CD4-positive, CD25-positive, alpha-beta regulatory T cell (primary cell): ENCODE data around the gene CDK13. TPM values are rescaled to one million over a fixed set of nuclear protein-coding genes. Genes with fewer than 3 reads are reported as not detected.

Experiments
- ATAC-seq, 2 donors: fragments of 150-1000 bp; cut with Tn5 transposase; one replicate each; pipeline ENCODE4 v1.10.0; 2021; ENCODE audit warnings: low read depth in 2 of 2, moderate number of reproducible peaks in 2 of 2, moderate library complexity in 1 of 2
- DNase-seq, 3 donors: peaks; one replicate each; pipeline versions ENCODE4 v3.0.0 to v3.0.0-alpha.2; 2012 to 2022; ENCODE audit warnings: mixed read lengths in 1 of 3
- H3K27ac ChIP-seq: one replicate; pipeline ENCODE4 v1.7.0; 2013; ENCODE audit warnings: mild to moderate bottlenecking, low read length; ENCODE audit not compliant: insufficient read depth, poor library complexity, severe bottlenecking
- H3K27me3 ChIP-seq: one replicate; pipeline ENCODE4 v1.7.0; 2013; ENCODE audit warnings: low read length; ENCODE audit not compliant: control insufficient read depth, insufficient read depth
- H3K36me3 ChIP-seq: one replicate; pipeline ENCODE4 v1.7.0; 2013; ENCODE audit warnings: mild to moderate bottlenecking, low read length, moderate library complexity; ENCODE audit not compliant: control insufficient read depth, insufficient read depth
- H3K4me1 ChIP-seq: 2 replicates; pipeline ENCODE4 v1.7.0; 2013; ENCODE audit warnings: mild to moderate bottlenecking, low read length; ENCODE audit not compliant: insufficient read depth, control insufficient read depth, poor library complexity, severe bottlenecking
- H3K4me3 ChIP-seq: one replicate; pipeline ENCODE4 v1.7.0; 2013; ENCODE audit warnings: low read depth, mild to moderate bottlenecking, low read length, moderate library complexity
- H3K9me3 ChIP-seq, 2 experiments: 1 replicate in 1 of 2; 2 replicates in 1 of 2; pipeline ENCODE4 v1.7.0; 2013; ENCODE audit warnings: low read length in 2 of 2, mild to moderate bottlenecking in 1 of 2, moderate library complexity in 1 of 2; ENCODE audit not compliant: control insufficient read depth in 2 of 2
- H3K27ac Mint-ChIP-seq, 3 donors: one replicate each; pipeline ENCODE4 v1.8.0; 2020 to 2022; ENCODE audit warnings: mild to moderate bottlenecking in 3 of 3, mixed read lengths in 3 of 3, moderate library complexity in 2 of 3
- H3K27me3 Mint-ChIP-seq: one replicate; pipeline ENCODE4 v1.8.0; 2022; ENCODE audit warnings: mild to moderate bottlenecking, mixed read lengths
- H3K36me3 Mint-ChIP-seq: one replicate; pipeline ENCODE4 v1.8.0; 2020; ENCODE audit warnings: mixed read lengths
- H3K4me1 Mint-ChIP-seq, 4 donors: one replicate each; pipeline ENCODE4 v1.8.0; 2020 to 2022; ENCODE audit warnings: mixed read lengths in 4 of 4, mild to moderate bottlenecking in 1 of 4
- H3K4me3 Mint-ChIP-seq, 4 donors: one replicate each; pipeline ENCODE4 v1.8.0; 2020 to 2022; ENCODE audit warnings: mild to moderate bottlenecking in 4 of 4, mixed read lengths in 4 of 4, moderate library complexity in 3 of 4
- H3K9me3 Mint-ChIP-seq, 7 donors: one replicate each; pipeline ENCODE4 v1.8.0; 2020 to 2022; ENCODE audit warnings: mixed read lengths in 7 of 7, mild to moderate bottlenecking in 3 of 7, moderate library complexity in 2 of 7
- polyA plus RNA-seq, 4 donors: library from polyadenylated mRNA; unstranded; fragments of 300-500 nt; fragmentation: Illumina TruSeq; gene quantifications; one replicate each; pipeline ENCODE4 v1.2.3, GENCODE V29; 2021
- total RNA-seq: library from RNA; stranded (reverse); gene quantifications from one replicate; pipeline ENCODE4 v1.2.3, GENCODE V29; 2022

Gene CDK13
- total RNA-seq (124 TPM), polyA plus RNA-seq (10 to 100 TPM; 23.7 to 34.0 (median 33.7) TPM)

DNA sequence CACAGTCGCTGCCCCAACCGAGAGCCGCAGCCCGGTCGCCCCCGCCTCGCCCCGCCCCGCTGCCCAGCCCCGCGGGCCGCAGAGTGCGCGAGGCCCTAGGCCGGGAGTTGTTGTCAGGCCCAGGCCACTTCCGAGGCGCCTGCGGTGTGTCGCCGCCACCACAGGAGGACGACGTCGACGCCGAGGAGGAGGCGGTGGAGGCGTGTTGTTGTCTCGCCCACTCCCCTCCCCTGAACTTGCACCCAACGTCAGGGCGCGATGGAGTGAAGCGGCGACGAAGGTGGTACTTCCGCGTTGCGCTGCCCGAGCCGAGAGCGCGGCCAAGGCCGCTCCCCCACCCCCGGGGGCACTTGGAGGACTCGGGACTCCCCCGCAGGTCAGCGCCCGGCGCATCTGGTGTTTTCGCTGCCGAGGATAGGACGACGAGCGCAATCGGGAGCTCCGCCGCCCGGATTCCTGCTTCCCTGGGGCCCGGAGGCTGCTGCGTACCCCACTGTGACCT, at the start of gene CDK13:
Gene CDK13, plus strand, starts transcription at position 286 of the 502 bp plus-strand sequence. CDS start 386 bp downstream, outside the sequence.
- Histone ChIP-seq H3K27ac (peak within 1 kb of the TSS; percentile 99), H3K4me1 (peaks cover 43% of the 10 kb centered on the region), H3K36me3 (no peaks in the 10 kb centered on the region), H3K27me3 (no peaks in the 10 kb centered on the region), H3K4me3 (peak within 1 kb of the TSS; percentile 83), H3K9me3 (no peaks in the 10 kb centered on the region)
- ATAC-seq = peak; percentile 50 to 52
- Mint-ChIP-seq H3K9me3 (peaks cover 0 to 6% (median 0%) of the 10 kb centered on the region in 7 donors), H3K27ac (peak within 1 kb of the TSS; percentile 99 to 100 (median 99)), H3K4me1 (peaks cover 25 to 50% (median 37%) of the 10 kb centered on the region in 4 donors), H3K36me3 (peaks cover 2% of the 10 kb centered on the region), H3K4me3 (peak within 1 kb of the TSS; percentile 91 to 98 (median 98)), H3K27me3 (peaks cover 8% of the 10 kb centered on the region)
- DNase-seq = peak; percentile 88 to 94 (median 94)

- Histone ChIP-seq H3K4me3 (no peak overlapping the region), H3K4me1 (no peaks in the 10 kb centered on the region), H3K36me3 (no peaks in the 10 kb centered on the region), H3K9me3 (peaks cover 4% of the 10 kb centered on the region in 2 experiments), H3K27ac (no peak overlapping the region), H3K27me3 (peaks cover 6% of the 10 kb centered on the region)
- Mint-ChIP-seq H3K36me3 (peaks cover 8% of the 10 kb centered on the region), H3K4me3 (no peak overlapping the region), H3K9me3 (peaks cover 0 to 15% (median 3%) of the 10 kb centered on the region in 7 donors), H3K27me3 (peaks cover 44% of the 10 kb centered on the region), H3K4me1 (no peaks in the 10 kb centered on the region), H3K27ac (no peak overlapping the region)
- DNase-seq (no peak), ATAC-seq (no peak)
Measured at GRCh38 chr7:39904077-39904486, 46.0 kb upstream of the CDK13 start.

DNA sequence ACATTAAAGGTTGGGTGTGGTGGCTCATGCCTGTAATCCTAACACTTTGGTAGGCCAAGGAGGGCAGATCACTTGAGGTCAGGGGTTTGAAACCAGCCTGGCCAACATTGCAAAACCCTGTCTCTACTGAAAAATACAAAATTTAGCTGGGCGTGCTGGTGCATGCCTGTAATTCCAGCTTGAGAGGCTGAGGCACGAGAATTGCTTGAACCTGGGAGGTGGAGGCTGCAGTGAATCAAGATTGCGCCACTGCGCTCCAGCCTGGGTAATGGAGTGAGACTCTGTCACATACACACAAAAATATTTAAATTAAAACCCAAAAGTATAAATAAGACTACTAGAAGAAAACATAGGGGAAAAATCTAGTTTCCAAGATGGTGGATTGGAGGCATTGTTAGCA, 41.9 kb upstream of the CDK13 start:
- H3K4me3 ChIP-seq = no peak overlapping the region
- H3K27ac ChIP-seq = no peak overlapping the region
- Mint-ChIP-seq H3K9me3 (peaks cover 0 to 26% (median 7%) of the 10 kb centered on the region in 7 donors), H3K4me3 (peak overlapping the region in 1 of 4 donors; percentile 77), H3K4me1 (no peaks in the 10 kb centered on the region), H3K36me3 (peaks cover 8% of the 10 kb centered on the region), H3K27ac (no peak overlapping the region), H3K27me3 (peaks cover 38% of the 10 kb centered on the region)
- DNase-seq (no peak), ATAC-seq (no peak)
- peaks cover 4% of the 10 kb centered on the region for H3K27me3 ChIP-seq
- no peaks in the 10 kb centered on the region for H3K4me1 ChIP-seq
- H3K9me3 ChIP-seq = peaks cover 4 to 10% of the 10 kb centered on the region in 2 experiments
- H3K36me3 ChIP-seq = no peaks in the 10 kb centered on the region

DNA sequence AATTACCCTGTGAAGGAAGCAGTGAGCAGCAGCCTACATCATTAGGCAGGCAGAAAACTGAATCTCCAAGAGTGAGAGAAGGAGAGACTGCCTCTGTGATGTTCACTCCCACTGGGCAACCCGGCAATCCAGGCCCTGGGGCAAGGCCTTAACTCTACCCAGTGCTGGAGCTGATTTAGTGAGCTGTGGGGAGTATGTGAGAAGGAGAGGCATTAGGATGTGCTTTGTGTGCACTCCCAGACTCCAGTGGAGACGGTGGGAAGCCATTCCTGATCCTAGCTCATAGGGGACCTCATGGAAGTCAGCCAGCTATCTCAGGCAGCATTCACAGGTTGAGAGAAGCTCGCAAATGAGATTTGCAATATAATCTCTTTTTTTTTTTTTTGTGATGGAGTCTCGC, 41.1 kb upstream of the CDK13 start:
- H3K27ac ChIP-seq = no peak overlapping the region
- peaks cover 4 to 10% of the 10 kb centered on the region in 2 experiments for H3K9me3 ChIP-seq
- no peaks in the 10 kb centered on the region for H3K4me1 ChIP-seq
- no peak overlapping the region for H3K27ac Mint-ChIP-seq
- no peak for ATAC-seq
- H3K4me3 ChIP-seq = no peak overlapping the region
- no peaks in the 10 kb centered on the region for H3K4me1 Mint-ChIP-seq
- peaks cover 4% of the 10 kb centered on the region for H3K27me3 ChIP-seq
- DNase-seq = no peak
- H3K9me3 Mint-ChIP-seq = peaks cover 0 to 26% (median 7%) of the 10 kb centered on the region in 7 donors
- no peaks in the 10 kb centered on the region for H3K36me3 ChIP-seq
- H3K4me3 Mint-ChIP-seq = no peak overlapping the region
- peaks cover 31% of the 10 kb centered on the region for H3K27me3 Mint-ChIP-seq
- H3K36me3 Mint-ChIP-seq = peaks cover 8% of the 10 kb centered on the region

GRCh38 chr7:39909526-39909925, 40.5 kb upstream of the CDK13 start:
- peaks cover 4 to 10% of the 10 kb centered on the region in 2 experiments for H3K9me3 ChIP-seq
- H3K4me1 ChIP-seq = no peaks in the 10 kb centered on the region
- no peak for ATAC-seq
- no peaks in the 10 kb centered on the region for H3K36me3 ChIP-seq
- DNase-seq = no peak
- no peak overlapping the region for H3K27ac ChIP-seq
- Mint-ChIP-seq H3K4me1 (no peaks in the 10 kb centered on the region), H3K36me3 (peaks cover 8% of the 10 kb centered on the region), H3K27me3 (peaks cover 26% of the 10 kb centered on the region), H3K4me3 (no peak overlapping the region), H3K27ac (no peak overlapping the region), H3K9me3 (peaks cover 0 to 26% (median 7%) of the 10 kb centered on the region in 7 donors)
- peaks cover 4% of the 10 kb centered on the region for H3K27me3 ChIP-seq
- no peak overlapping the region for H3K4me3 ChIP-seq

DNA sequence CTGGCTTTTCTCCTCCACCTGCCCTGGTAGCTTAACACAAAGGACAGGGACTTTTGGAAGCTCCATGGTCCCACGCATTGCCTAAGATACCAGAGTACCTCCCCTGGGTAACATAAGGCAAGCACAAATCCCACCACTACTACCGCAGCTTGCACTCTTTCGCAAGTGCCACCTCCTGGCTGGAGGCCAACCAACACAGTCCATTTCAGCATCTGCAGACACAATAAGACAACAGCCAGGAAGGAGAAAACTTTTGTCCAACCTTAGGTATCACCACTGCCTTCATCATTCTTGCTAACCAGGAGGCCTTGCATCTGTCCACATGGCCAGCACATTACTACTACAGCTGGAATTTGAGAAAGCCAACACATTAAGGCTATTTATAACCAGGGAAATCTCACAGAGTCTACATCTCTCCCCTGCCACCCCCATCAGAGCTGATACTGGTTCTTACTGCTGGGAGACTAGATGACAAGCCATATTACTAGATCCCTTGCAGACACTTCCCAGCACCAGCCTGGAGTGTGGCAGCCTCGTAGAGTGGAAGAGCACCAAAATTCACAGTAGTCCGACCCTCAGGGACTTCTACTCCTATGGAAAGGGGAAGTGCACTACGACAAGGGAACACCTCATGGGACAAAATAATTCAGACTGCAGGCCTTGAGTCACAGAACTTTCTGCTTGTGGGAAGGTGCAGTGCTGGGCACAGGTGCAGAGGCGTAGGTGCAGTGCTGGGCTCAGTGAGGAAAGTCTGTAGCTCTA, 39.8 kb upstream of the CDK13 start:
- Histone ChIP-seq H3K27me3 (peaks cover 4% of the 10 kb centered on the region), H3K36me3 (no peaks in the 10 kb centered on the region), H3K4me1 (no peaks in the 10 kb centered on the region), H3K9me3 (peaks cover 4 to 10% of the 10 kb centered on the region in 2 experiments), H3K27ac (no peak overlapping the region), H3K4me3 (no peak overlapping the region)
- Mint-ChIP-seq H3K9me3 (peaks cover 0 to 26% (median 7%) of the 10 kb centered on the region in 7 donors), H3K27me3 (peaks cover 20% of the 10 kb centered on the region), H3K4me1 (peaks cover 3 to 6% (median 5%) of the 10 kb centered on the region in 4 donors), H3K27ac (peak overlapping the region in 1 of 3 donors; percentile 23), H3K36me3 (peaks cover 8% of the 10 kb centered on the region), H3K4me3 (no peak overlapping the region)
- DNase-seq (no peak), ATAC-seq (no peak)

DNA sequence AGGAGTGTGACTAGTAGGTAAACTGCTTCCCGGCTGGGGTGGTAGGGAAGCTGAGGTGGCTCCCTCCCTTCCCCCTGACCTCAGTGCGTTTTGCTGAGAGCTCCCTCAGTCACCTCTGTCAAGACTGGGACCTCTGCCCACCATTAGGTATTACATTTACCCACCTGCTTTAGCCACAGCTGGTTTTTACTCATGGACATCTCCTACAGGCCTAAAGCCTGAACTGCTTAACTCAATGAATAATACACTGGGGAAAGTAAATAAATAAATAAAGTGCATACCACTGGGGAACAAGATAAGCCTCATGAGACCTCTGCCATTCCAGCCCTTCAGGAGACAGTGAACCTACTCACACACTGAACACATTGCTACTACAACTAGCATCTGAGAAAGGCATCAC, 38.9 kb upstream of the CDK13 start:
- Histone ChIP-seq H3K4me1 (no peaks in the 10 kb centered on the region), H3K36me3 (no peaks in the 10 kb centered on the region), H3K27me3 (peaks cover 4% of the 10 kb centered on the region), H3K4me3 (no peak overlapping the region), H3K27ac (no peak overlapping the region), H3K9me3 (peaks cover 4 to 10% of the 10 kb centered on the region in 2 experiments)
- Mint-ChIP-seq H3K27me3 (peaks cover 13% of the 10 kb centered on the region), H3K9me3 (peaks cover 0 to 26% (median 6%) of the 10 kb centered on the region in 7 donors), H3K4me1 (peaks cover 3 to 11% (median 8%) of the 10 kb centered on the region in 4 donors), H3K4me3 (no peak overlapping the region), H3K27ac (no peak overlapping the region), H3K36me3 (peaks cover 8% of the 10 kb centered on the region)
- DNase-seq = no peak
- ATAC-seq = no peak
